Measurements from ENCODE around the gene CCNY.
A peak's percentile ranks its signal among the peaks of the same experiment; 100 is the strongest.

The CCNY gene

GRCh38 chr10:35576730-35577129, 240.4 kb downstream of the CCNY start:
- H3K27me3 ChIP-seq (ENCODE audit: control insufficient read depth, insufficient read depth, low read length): no peaks in the 10 kb centered on the region
- no peak overlapping the region for H3K27ac ChIP-seq
- H3K36me3 ChIP-seq (ENCODE audit: control insufficient read depth, insufficient read depth, low read length): no peaks in the 10 kb centered on the region
- no peak overlapping the region for H3K4me2 ChIP-seq (ENCODE audit: low read length)
- no peak overlapping the region for H3K4me3 ChIP-seq (ENCODE audit: low read depth, low read length)
- TF ChIP-seq CTCF (IDR thresholded peaks at IDR 0.05): no peak
- H3K79me2 ChIP-seq: no peaks in the 10 kb centered on the region
- H3K9me3 ChIP-seq (ENCODE audit: control insufficient read depth, low read length): no peaks in the 10 kb centered on the region
- H3K4me1 ChIP-seq: peaks cover 16% of the 10 kb centered on the region
- H2AFZ ChIP-seq: no peak overlapping the region
- no peak overlapping the region for H3K9ac ChIP-seq

- no peak overlapping the region for H3K9ac ChIP-seq
- no peaks in the 10 kb centered on the region for H3K27me3 ChIP-seq (ENCODE audit: control insufficient read depth, insufficient read depth, low read length)
- no peak overlapping the region for H3K4me3 ChIP-seq (ENCODE audit: low read depth, low read length)
- H3K79me2 ChIP-seq: no peaks in the 10 kb centered on the region
- H3K4me2 ChIP-seq (ENCODE audit: low read length): no peak overlapping the region
- H3K4me1 ChIP-seq: peaks cover 16% of the 10 kb centered on the region
- H3K36me3 ChIP-seq (ENCODE audit: control insufficient read depth, insufficient read depth, low read length): no peaks in the 10 kb centered on the region
- no peaks in the 10 kb centered on the region for H3K9me3 ChIP-seq (ENCODE audit: control insufficient read depth, low read length)
- TF ChIP-seq CTCF (IDR thresholded peaks at IDR 0.05): no peak
- H3K27ac ChIP-seq: peak overlapping the region; percentile 27
- H2AFZ ChIP-seq: no peak overlapping the region
Observed at GRCh38 chr10:35577926-35578617, 241.8 kb downstream of the CCNY start.

- H3K9me3 ChIP-seq (ENCODE audit: control insufficient read depth, low read length): no peaks in the 10 kb centered on the region
- no peak overlapping the region for H3K27ac ChIP-seq
- no peaks in the 10 kb centered on the region for H3K79me2 ChIP-seq
- no peaks in the 10 kb centered on the region for H3K36me3 ChIP-seq (ENCODE audit: control insufficient read depth, insufficient read depth, low read length)
- H3K9ac ChIP-seq: no peak overlapping the region
- TF ChIP-seq CTCF (IDR thresholded peaks at IDR 0.05): no peak
- peaks cover 16% of the 10 kb centered on the region for H3K4me1 ChIP-seq
- H3K4me2 ChIP-seq (ENCODE audit: low read length): no peak overlapping the region
- no peak overlapping the region for H3K4me3 ChIP-seq (ENCODE audit: low read depth, low read length)
- no peak overlapping the region for H2AFZ ChIP-seq
- H3K27me3 ChIP-seq (ENCODE audit: control insufficient read depth, insufficient read depth, low read length): no peaks in the 10 kb centered on the region
Observed at GRCh38 chr10:35578618-35578956, 242.3 kb downstream of the CCNY start.

- no peak overlapping the region for H3K27ac ChIP-seq
- H3K9me3 ChIP-seq (ENCODE audit: control insufficient read depth, low read length): no peaks in the 10 kb centered on the region
- H3K4me3 ChIP-seq (ENCODE audit: low read depth, low read length): no peak overlapping the region
- no peaks in the 10 kb centered on the region for H3K27me3 ChIP-seq (ENCODE audit: control insufficient read depth, insufficient read depth, low read length)
- H3K4me1 ChIP-seq: peaks cover 16% of the 10 kb centered on the region
- H3K36me3 ChIP-seq (ENCODE audit: control insufficient read depth, insufficient read depth, low read length): no peaks in the 10 kb centered on the region
- H3K9ac ChIP-seq: no peak overlapping the region
- no peak overlapping the region for H2AFZ ChIP-seq
- H3K79me2 ChIP-seq: no peaks in the 10 kb centered on the region
- no peak for TF ChIP-seq CTCF (IDR thresholded peaks at IDR 0.05)
- no peak overlapping the region for H3K4me2 ChIP-seq (ENCODE audit: low read length)
Observed at GRCh38 chr10:35579116-35579515, 242.8 kb downstream of the CCNY start.

GRCh38 chr10:35579726-35580422, 243.6 kb downstream of the CCNY start:
- TF ChIP-seq CTCF (IDR thresholded peaks at IDR 0.05): no peak
- Histone ChIP-seq H3K27me3 (ENCODE audit: control insufficient read depth, insufficient read depth, low read length) (no peaks in the 10 kb centered on the region), H3K9ac (no peak overlapping the region), H3K4me2 (ENCODE audit: low read length) (no peak overlapping the region), H3K27ac (no peak overlapping the region), H3K79me2 (no peaks in the 10 kb centered on the region), H3K9me3 (ENCODE audit: control insufficient read depth, low read length) (no peaks in the 10 kb centered on the region), H3K4me3 (ENCODE audit: low read depth, low read length) (no peak overlapping the region), H3K4me1 (peaks cover 16% of the 10 kb centered on the region), H3K36me3 (ENCODE audit: control insufficient read depth, insufficient read depth, low read length) (no peaks in the 10 kb centered on the region), H2AFZ (no peak overlapping the region)
